ENCODE data around the gene CSF1.

CSF1 gene

GRCh38 chr1:109901524-109902145 is 9.0 kb upstream of the CSF1 start:
- no peak for DNase-seq

- DNase-seq, result no peak
Measured at GRCh38 chr1:109902204-109902985, 8.3 kb upstream of the CSF1 start.

- DNase-seq, result no peak
Measured at GRCh38 chr1:109903376-109903930, 7.2 kb upstream of the CSF1 start.

- no peak for DNase-seq
Measured at GRCh38 chr1:109904105-109904817, 6.4 kb upstream of the CSF1 start.

GRCh38 chr1:109905491-109905890 is 5.2 kb upstream of the CSF1 start:
- DNase-seq, result no peak

GRCh38 chr1:109906160-109906838 is 4.3 kb upstream of the CSF1 start:
- DNase-seq, result peak; percentile 47

GRCh38 chr1:109906839-109907180 is 3.8 kb upstream of the CSF1 start:
- DNase-seq, result no peak

GRCh38 chr1:109907190-109907774 is 3.4 kb upstream of the CSF1 start:
- no peak for DNase-seq

GRCh38 chr1:109908836-109909235 is 1.8 kb upstream of the CSF1 start:
- no peak for DNase-seq

GRCh38 chr1:109909561-109909960 is 1.1 kb upstream of the CSF1 start:
- DNase-seq, result no peak

GRCh38 chr1:109910963-109911798 is 532 bp downstream of the CSF1 start:
- DNase-seq, result no peak

- no peak for DNase-seq
Measured at GRCh38 chr1:109912214-109912861, 1.7 kb downstream of the CSF1 start.

GRCh38 chr1:109912873-109913272 is 2.2 kb downstream of the CSF1 start:
- no peak for DNase-seq

- no peak for DNase-seq
Measured at GRCh38 chr1:109913360-109913879, 2.8 kb downstream of the CSF1 start.

GRCh38 chr1:109914587-109915240 is 4.1 kb downstream of the CSF1 start:
- no peak for DNase-seq

GRCh38 chr1:109917051-109917767 is 6.6 kb downstream of the CSF1 start:
- no peak for DNase-seq

GRCh38 chr1:109917768-109918606 is 7.3 kb downstream of the CSF1 start:
- DNase-seq, result no peak

- DNase-seq, result no peak
Measured at GRCh38 chr1:109918671-109919070, 8.0 kb downstream of the CSF1 start.

- DNase-seq, result no peak
Measured at GRCh38 chr1:109919303-109919702, 8.7 kb downstream of the CSF1 start.
